GM12878 (cell line): ENCODE measurements around the gene LHB.

Source experiments
- ATF2 ChIP-seq: IDR thresholded peaks from 2 replicates; pipeline ENCODE4 v1.6.1; 2012; ENCODE audit warnings: low read length, inconsistent platforms
- CEBPB ChIP-seq, 2 experiments: fragments of 150-350 bp in 1 of 2; IDR thresholded peaks; 2 replicates each; pipeline ENCODE4 v1.6.1; 2012 to 2014; ENCODE audit warnings: low read depth in 2 of 2, low read length in 2 of 2, borderline replicate concordance in 1 of 2, inconsistent platforms in 1 of 2
- CHD1 ChIP-seq: IDR thresholded peaks from 2 replicates; pipeline ENCODE4 v1.6.1; 2012; ENCODE audit warnings: low read depth, low read length, improper control_type of control experiment
- CTCF ChIP-seq, 3 experiments: IDR thresholded peaks in 2 of 3; conservative IDR thresholded peaks in 1 of 3; 2 replicates each; pipeline ENCODE4 v1.5.1; 2011; ENCODE audit warnings: low read depth in 3 of 3, low read length in 3 of 3, mild to moderate bottlenecking in 3 of 3, control low read depth in 2 of 3, moderate library complexity in 2 of 3, inconsistent platforms in 1 of 3, mixed read lengths in 1 of 3; ENCODE audit not compliant: control insufficient read depth in 2 of 3, insufficient read depth in 1 of 3; ENCODE audit errors: extremely low read depth in 1 of 3
- CUX1 ChIP-seq: IDR thresholded peaks from 2 replicates; pipeline ENCODE4 v1.6.1; 2012; ENCODE audit warnings: improper control_type of control experiment, low read depth, low read length; ENCODE audit not compliant: insufficient replicate concordance
- HDAC2 ChIP-seq: fragments of 200-600 bp; sonication (generic); IDR thresholded peaks from 2 replicates; pipeline ENCODE4 v1.6.1; 2017
- HDGF ChIP-seq: fragments of 450-650 bp; IDR thresholded peaks from 2 replicates; pipeline ENCODE4 v1.6.1; 2016; ENCODE audit warnings: antibody characterized with exemption
- LARP7 ChIP-seq: fragments of 450-650 bp; IDR thresholded peaks from 2 replicates; pipeline ENCODE4 v1.6.1; 2017; ENCODE audit warnings: mild to moderate bottlenecking
- PAX8 ChIP-seq: fragments of 450-650 bp; IDR thresholded peaks from 2 replicates; pipeline ENCODE4 v1.6.1; 2017; ENCODE audit warnings: mild to moderate bottlenecking, moderate library complexity
- PKNOX1 ChIP-seq: fragments of 450-650 bp; IDR thresholded peaks from 2 replicates; pipeline ENCODE4 v1.6.1; 2016; ENCODE audit warnings: mild to moderate bottlenecking
- USF2 ChIP-seq: IDR thresholded peaks from 2 replicates; pipeline ENCODE4 v1.6.1; 2011; ENCODE audit warnings: low read depth, low read length, improper control_type of control experiment, borderline replicate concordance
- ZSCAN29 ChIP-seq: fragments of 450-650 bp; IDR thresholded peaks from 2 replicates; pipeline ENCODE4 v1.6.1; 2017; ENCODE audit warnings: mild to moderate bottlenecking, moderate library complexity

- TF ChIP-seq PAX8 (no peak), HDGF (no peak), HDAC2 (no peak), CEBPB (IDR thresholded peaks at IDR 0.05; ENCODE audit: borderline replicate concordance in 1 of 2, low read depth in 2 of 2, low read length in 2 of 2) (no peak), PKNOX1 (no peak), CTCF (IDR thresholded peaks at IDR 0.05 in 2 of 3, conservative IDR thresholded peaks at IDR 0.05 in 1 of 3; ENCODE audit: control insufficient read depth in 2 of 3, extremely low read depth in 1 of 3, insufficient read depth in 1 of 3, low read depth in 3 of 3, low read length in 3 of 3) (no peak), CUX1 (no peak), ATF2 (no peak), USF2 (no peak), LARP7 (no peak), ZSCAN29 (no peak), CHD1 (no peak)
These were observed 30.7 kb downstream of the LHB start for GRCh38 chr19:48986211-48986610.
